ENCODE data around the gene CHD8.

CHD8 gene

DNA sequence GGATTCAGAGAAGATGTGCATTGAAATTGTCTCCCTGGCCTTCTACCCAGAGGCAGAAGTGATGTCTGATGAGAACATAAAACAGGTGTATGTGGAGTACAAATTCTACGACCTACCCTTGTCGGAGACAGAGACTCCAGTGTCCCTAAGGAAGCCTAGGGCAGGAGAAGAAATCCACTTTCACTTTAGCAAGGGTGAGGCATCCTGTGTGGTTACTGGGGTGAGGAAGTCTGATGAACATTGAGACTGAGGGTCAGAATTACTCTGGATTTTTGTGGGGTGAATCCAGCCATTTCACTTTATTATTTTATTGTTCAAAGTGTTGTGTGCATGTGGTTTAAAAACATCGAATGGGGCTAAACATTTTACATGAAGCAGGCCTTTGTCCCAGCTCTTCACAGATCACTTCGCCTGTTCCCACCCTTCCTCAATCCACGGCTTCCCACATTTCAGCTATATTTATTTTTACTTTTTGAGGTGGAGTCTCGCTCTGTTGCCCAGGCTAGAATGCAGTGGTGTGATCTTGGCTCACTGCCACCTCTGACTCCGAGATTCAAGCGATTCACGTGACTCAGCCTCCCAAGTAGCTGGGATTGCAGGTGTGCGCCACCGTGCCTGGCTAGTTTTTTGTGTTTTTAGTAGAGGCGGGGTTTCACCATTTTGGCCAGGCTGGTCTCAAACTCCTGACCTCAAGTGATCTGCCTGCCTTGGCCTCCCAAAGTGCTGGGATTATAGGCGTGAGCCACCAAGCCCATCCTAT, 112.7 kb downstream of the CHD8 start:
- no peaks in the 10 kb centered on the region for H3K36me3 ChIP-seq
- TF ChIP-seq Cebpa-rat (IDR thresholded peaks at IDR 0.05) = no peak
- H3K4me2 ChIP-seq = peak overlapping the region; percentile 27
- peaks cover 7% of the 10 kb centered on the region for H3K4me1 ChIP-seq
- H3K9ac ChIP-seq = no peak overlapping the region
- H3K4me3 ChIP-seq = no peak overlapping the region
- H3K27me3 ChIP-seq = no peaks in the 10 kb centered on the region
- no peaks in the 10 kb centered on the region for H4K20me1 ChIP-seq
- H3K27ac ChIP-seq = no peak overlapping the region
- peaks cover 4% of the 10 kb centered on the region; the same call in 1 of the 2 replicates for H3K9me3 ChIP-seq

All from BLaER1 (cell line).